Measurements from ENCODE around the gene ZBTB8A.

- TF ChIP-seq CBX5 (IDR thresholded peaks at IDR 0.05; ENCODE audit: low read depth, low read length): no peak
- no peak for TF ChIP-seq EZH2 (IDR thresholded peaks at IDR 0.05; ENCODE audit: low read depth, low read length, severe bottlenecking)
- TF ChIP-seq, protein P1, sequence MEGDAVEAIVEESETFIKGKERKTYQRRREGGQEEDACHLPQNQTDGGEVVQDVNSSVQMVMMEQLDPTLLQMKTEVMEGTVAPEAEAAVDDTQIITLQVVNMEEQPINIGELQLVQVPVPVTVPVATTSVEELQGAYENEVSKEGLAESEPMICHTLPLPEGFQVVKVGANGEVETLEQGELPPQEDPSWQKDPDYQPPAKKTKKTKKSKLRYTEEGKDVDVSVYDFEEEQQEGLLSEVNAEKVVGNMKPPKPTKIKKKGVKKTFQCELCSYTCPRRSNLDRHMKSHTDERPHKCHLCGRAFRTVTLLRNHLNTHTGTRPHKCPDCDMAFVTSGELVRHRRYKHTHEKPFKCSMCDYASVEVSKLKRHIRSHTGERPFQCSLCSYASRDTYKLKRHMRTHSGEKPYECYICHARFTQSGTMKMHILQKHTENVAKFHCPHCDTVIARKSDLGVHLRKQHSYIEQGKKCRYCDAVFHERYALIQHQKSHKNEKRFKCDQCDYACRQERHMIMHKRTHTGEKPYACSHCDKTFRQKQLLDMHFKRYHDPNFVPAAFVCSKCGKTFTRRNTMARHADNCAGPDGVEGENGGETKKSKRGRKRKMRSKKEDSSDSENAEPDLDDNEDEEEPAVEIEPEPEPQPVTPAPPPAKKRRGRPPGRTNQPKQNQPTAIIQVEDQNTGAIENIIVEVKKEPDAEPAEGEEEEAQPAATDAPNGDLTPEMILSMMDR (IDR thresholded peaks at IDR 0.05; ENCODE audit: control extremely low read depth in 1 of 3, insufficient read depth in 1 of 3, low read depth in 1 of 3, low read length in 3 of 3): no peak
- TF ChIP-seq SIX5 (IDR thresholded peaks at IDR 0.05; ENCODE audit: low read depth, low read length): no peak
- TF ChIP-seq POLR2A (IDR thresholded peaks at IDR 0.05; ENCODE audit: control extremely low read depth in 1 of 2, low read depth in 2 of 2, low read length in 2 of 2): no peak
- no peak for TF ChIP-seq CEBPB (IDR thresholded peaks at IDR 0.05; ENCODE audit: low read depth, low read length)
- no peak for TF ChIP-seq RNF2 (IDR thresholded peaks at IDR 0.05; ENCODE audit: borderline replicate concordance, low read depth, low read length, missing control alignments, poor library complexity, severe bottlenecking)
- TF ChIP-seq POLR2AphosphoS5 (IDR thresholded peaks at IDR 0.05; ENCODE audit: low read depth, low read length): no peak
- TF ChIP-seq USF2 (IDR thresholded peaks at IDR 0.05; ENCODE audit: low read length): no peak
- no peak for TF ChIP-seq CHD2 (IDR thresholded peaks at IDR 0.05; ENCODE audit: low read length)
- TF ChIP-seq CREB1 (IDR thresholded peaks at IDR 0.05): no peak
- no peak for TF ChIP-seq SRF (IDR thresholded peaks at IDR 0.05; ENCODE audit: low read depth, low read length)
Observed at GRCh38 chr1:32554288-32554687, 15.1 kb downstream of the ZBTB8A start.
